Measurements from ENCODE around the gene SYT6. TPM values are rescaled to one million over a fixed set of nuclear protein-coding genes. Genes with fewer than 3 reads are reported as not detected.
A peak's percentile ranks its signal among the peaks of the same experiment; 100 is the strongest.

The SYT6 gene
- total and polyA plus RNA-seq, 11 donors = 0.08 to 0.77 (median 0.15) TPM; not detected in 7

DNA sequence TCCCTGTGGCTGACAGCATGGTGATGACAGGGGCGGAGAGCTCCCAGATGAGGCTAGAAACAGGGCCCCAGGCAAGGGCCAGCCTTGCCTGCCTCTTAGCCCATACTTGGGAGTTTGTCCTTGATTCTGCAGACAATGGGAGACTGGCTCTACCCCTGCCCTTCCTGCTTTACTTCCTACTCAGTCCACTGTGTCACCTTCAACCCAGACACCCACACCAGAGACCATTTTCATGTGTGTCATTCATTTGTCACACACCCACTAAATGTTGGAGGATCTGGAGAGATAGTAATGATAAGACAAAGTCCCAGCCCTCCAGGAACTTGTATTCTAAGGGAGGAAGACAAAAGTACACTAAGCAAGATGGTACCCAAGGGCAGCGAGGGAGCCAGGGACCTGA, 43.7 kb downstream of the SYT6 start:
- Histone ChIP-seq H3K4me1 (peaks cover 0 to 42% (median 0%) of the 10 kb centered on the region in 12 donors), H3K36me3 (no peaks in the 10 kb centered on the region), H3K9me3 (no peaks in the 10 kb centered on the region), H3K27me3 (no peaks in the 10 kb centered on the region), H3K27ac (no peak overlapping the region), H3K4me3 (no peak overlapping the region)
- intact Hi-C loops (cut with DNase I) = loop anchor here in 2 of 10 donors (10.0 kb wide), 1 partner anchor 175 kb away; no protein-coding TSS in a partner anchor
- ATAC-seq = no peak
- no peak for TF ChIP-seq POLR2A (IDR thresholded peaks at IDR 0.05)
- TF ChIP-seq, protein P1, sequence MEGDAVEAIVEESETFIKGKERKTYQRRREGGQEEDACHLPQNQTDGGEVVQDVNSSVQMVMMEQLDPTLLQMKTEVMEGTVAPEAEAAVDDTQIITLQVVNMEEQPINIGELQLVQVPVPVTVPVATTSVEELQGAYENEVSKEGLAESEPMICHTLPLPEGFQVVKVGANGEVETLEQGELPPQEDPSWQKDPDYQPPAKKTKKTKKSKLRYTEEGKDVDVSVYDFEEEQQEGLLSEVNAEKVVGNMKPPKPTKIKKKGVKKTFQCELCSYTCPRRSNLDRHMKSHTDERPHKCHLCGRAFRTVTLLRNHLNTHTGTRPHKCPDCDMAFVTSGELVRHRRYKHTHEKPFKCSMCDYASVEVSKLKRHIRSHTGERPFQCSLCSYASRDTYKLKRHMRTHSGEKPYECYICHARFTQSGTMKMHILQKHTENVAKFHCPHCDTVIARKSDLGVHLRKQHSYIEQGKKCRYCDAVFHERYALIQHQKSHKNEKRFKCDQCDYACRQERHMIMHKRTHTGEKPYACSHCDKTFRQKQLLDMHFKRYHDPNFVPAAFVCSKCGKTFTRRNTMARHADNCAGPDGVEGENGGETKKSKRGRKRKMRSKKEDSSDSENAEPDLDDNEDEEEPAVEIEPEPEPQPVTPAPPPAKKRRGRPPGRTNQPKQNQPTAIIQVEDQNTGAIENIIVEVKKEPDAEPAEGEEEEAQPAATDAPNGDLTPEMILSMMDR (IDR thresholded peaks at IDR 0.05) = no peak
- 90 to 98% (median 93%) methylated on average over 2 of the region's 2 CpGs for WGBS, 4 donors
- DNase-seq = no peak

DNA sequence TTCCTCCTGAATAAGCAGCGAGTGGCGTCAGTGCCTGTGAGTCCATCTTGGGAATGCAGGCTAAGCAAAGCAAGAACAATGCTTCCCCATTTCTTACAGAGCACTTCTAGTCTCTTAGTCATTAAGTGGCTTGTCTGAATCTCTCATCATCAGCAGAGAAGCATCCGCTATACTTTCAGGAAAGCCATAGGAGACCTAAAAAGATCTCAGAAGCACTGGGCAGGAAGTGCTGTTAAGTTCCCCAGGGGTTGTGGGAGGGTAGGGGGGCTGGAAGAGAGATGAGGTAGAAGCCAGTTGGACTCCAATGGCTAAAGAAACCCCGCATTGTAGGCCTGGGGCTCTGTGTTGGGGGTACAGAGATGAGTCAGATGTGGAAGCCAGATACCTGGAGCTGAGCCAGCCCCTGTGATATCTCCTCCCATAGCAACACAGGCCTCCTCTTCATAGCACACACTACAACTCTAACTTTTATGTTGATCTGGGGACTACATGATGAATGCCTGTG, 44.9 kb downstream of the SYT6 start:
- Histone ChIP-seq H3K27me3 (no peaks in the 10 kb centered on the region), H3K9me3 (no peaks in the 10 kb centered on the region), H3K36me3 (no peaks in the 10 kb centered on the region), H3K4me1 (peaks cover 0 to 32% (median 0%) of the 10 kb centered on the region in 12 donors), H3K4me3 (no peak overlapping the region), H3K27ac (peak overlapping the region in 2 of 12 donors; percentile 13 to 73)
- 66 to 69% (median 67%) methylated on average over 4 of the region's 4 CpGs for WGBS, 4 donors
- DNase-seq (peak in 2 of 5 donors; percentile 41 to 43), ATAC-seq (peak in 3 of 4 donors; percentile 19 to 55 (median 49))
- intact Hi-C loops (cut with DNase I) = loop anchor here in 1 of 10 donors (10.0 kb wide), 1 partner anchor 176 kb away; no protein-coding TSS in a partner anchor
- no peak for TF ChIP-seq POLR2A (IDR thresholded peaks at IDR 0.05)
- TF ChIP-seq, protein P1 (IDR thresholded peaks at IDR 0.05) = no peak

DNA sequence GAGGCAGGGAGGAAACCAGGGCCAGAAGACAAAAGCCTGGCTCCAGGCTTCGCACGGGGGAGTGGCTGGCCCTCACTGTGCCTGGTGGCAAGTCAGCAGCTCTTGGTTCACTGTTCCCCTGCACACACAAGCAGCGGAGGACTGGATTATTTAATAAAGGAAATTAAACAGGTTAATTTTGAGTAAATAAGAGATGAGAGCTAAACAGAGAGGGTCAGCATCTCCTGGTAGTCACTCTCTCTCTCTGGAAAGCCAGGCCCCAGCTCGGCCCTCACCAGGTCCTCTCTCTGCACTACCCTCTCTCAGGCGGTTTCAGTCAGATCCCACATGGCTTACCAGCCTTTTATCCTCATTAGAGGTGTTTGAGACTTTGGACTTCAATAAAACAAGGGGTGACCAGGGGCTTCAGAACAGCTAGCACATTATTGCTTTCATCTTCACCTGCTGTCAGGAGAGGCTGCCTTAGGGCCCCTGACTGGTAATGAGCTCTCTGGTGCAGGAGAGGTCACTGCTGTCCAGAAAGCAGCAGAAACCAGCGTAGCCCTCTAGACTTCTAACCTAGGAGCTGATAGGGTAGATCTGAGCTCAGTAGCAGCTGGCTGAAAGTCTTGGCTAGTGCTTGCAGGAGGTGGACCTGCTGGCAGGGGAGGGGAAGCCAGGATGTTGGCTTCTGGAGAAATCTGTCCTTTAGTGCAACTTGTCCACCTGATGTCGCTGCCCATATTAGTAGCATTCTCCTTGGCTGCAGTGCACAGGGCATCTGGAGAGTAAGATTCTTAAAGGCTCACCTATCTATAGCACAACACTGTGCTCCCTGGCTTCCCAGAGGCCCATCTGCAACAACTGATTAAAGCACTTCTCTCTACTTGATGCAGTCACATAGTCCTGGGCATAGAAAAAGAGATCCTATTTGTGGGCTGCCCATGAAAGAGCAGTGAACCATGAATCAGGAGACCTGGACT, 45.9 kb downstream of the SYT6 start:
- 75 to 91% (median 87%) methylated on average over 7 of the region's 7 CpGs for WGBS, 4 donors
- H3K4me1 ChIP-seq = peaks cover 0 to 21% (median 0%) of the 10 kb centered on the region in 12 donors
- TF ChIP-seq, protein P1 (IDR thresholded peaks at IDR 0.05) = peak in 2 of 12 donors; percentile 16 to 18
- TF ChIP-seq POLR2A (IDR thresholded peaks at IDR 0.05) = no peak
- DNase-seq (no peak), ATAC-seq (peak in 2 of 4 donors; percentile 39 to 50)
- H3K4me3 ChIP-seq = no peak overlapping the region
- H3K27me3 ChIP-seq = no peaks in the 10 kb centered on the region
- H3K36me3 ChIP-seq = no peaks in the 10 kb centered on the region
- no peaks in the 10 kb centered on the region for H3K9me3 ChIP-seq
- H3K27ac ChIP-seq = peak overlapping the region in 1 of 12 donors; percentile 73
- intact Hi-C loops (cut with DNase I) = loop anchor here in 1 of 10 donors (10.0 kb wide), 1 partner anchor 177 kb away; no protein-coding TSS in a partner anchor
